B cell (primary cell): ENCODE results near the gene CD180. TPM values are rescaled to one million over a fixed set of nuclear protein-coding genes. Genes with fewer than 3 reads are reported as not detected.

Source experiments
- ATAC-seq: fragments of 200-7000 bp; cut with Tn5 transposase; one replicate; pipeline ENCODE4 v1.10.0; 2021; ENCODE audit warnings: low read depth, mild to moderate bottlenecking, moderate number of reproducible peaks, moderate library complexity
- CTCF ChIA-PET: fragments of 350-600 bp; sonication (Branson Sonifier 250); formaldehyde crosslinking; loops from one replicate; lab custom pipeline; 2021; ENCODE audit warnings: antibody characterized with exemption, inconsistent platforms; lab: Charles Lee
- POLR2A ChIA-PET: fragments of 350-600 bp; sonication (Branson Sonifier 250); formaldehyde crosslinking; loops from one replicate; lab custom pipeline; 2021; ENCODE audit warnings: antibody characterized with exemption; lab: Charles Lee
- DNase-seq: peaks from one replicate; pipeline ENCODE4 v3.0.0; 2013
- H2AFZ ChIP-seq: 2 replicates; pipeline ENCODE4 v1.6.1; 2012; ENCODE audit warnings: mild to moderate bottlenecking, low read depth, low read length; ENCODE audit not compliant: insufficient read depth, poor library complexity, severe bottlenecking
- H3K27ac ChIP-seq, 2 donors: 1 replicate in 1 of 2; 2 replicates in 1 of 2; pipeline ENCODE4 v1.5.1; 2012 to 2013; ENCODE audit warnings: low read length in 2 of 2, mild to moderate bottlenecking in 2 of 2, moderate library complexity in 1 of 2
- H3K27me3 ChIP-seq, 4 experiments: fragments of 200-600 bp in 1 of 4; sonication (generic) in 1 of 4; replicated peaks in 1 of 4; 1 replicate in 2 of 4; 2 replicates in 2 of 4; pipeline versions ENCODE4 v1.6.1 to v1.7.0; 2013 to 2016; ENCODE audit warnings: low read length in 3 of 4, mild to moderate bottlenecking in 2 of 4, mixed read lengths in 1 of 4, moderate library complexity in 1 of 4; ENCODE audit not compliant: insufficient read depth in 4 of 4, control insufficient read depth in 3 of 4; ENCODE audit errors: control extremely low read depth in 1 of 4
- H3K36me3 ChIP-seq, 2 experiments: replicated peaks in 1 of 2; 1 replicate in 1 of 2; 2 replicates in 1 of 2; pipeline versions ENCODE4 v1.6.1 to v1.7.1; 2013; ENCODE audit warnings: low read length in 1 of 2; ENCODE audit not compliant: insufficient read depth in 2 of 2, control insufficient read depth in 1 of 2; ENCODE audit errors: control extremely low read depth in 1 of 2, extremely low read depth in 1 of 2
- H3K4me1 ChIP-seq, 2 donors: fragments of 200-600 bp in 1 of 2; sonication (generic) in 1 of 2; 1 replicate in 1 of 2; 2 replicates in 1 of 2; pipeline versions ENCODE4 v1.5.1 to v1.6.1; 2013 to 2017; ENCODE audit warnings: low read length in 2 of 2; ENCODE audit not compliant: control insufficient read depth in 2 of 2, insufficient read depth in 2 of 2
- H3K4me2 ChIP-seq: replicated peaks from 2 replicates; pipeline ENCODE3; 2012; ENCODE audit warnings: mild to moderate bottlenecking, low read depth, low read length; ENCODE audit not compliant: poor library complexity, severe bottlenecking
- H3K4me3 ChIP-seq, 5 experiments: fragments of 200-600 bp in 1 of 5; sonication (generic) in 1 of 5; 1 replicate in 3 of 5; 2 replicates in 2 of 5; pipeline versions ENCODE4 v1.5.1 to v1.7.0; 2011 to 2016; ENCODE audit warnings: low read length in 4 of 5, mild to moderate bottlenecking in 4 of 5, low read depth in 2 of 5, control low read depth in 1 of 5, moderate library complexity in 1 of 5; ENCODE audit not compliant: insufficient read depth in 1 of 5; ENCODE audit errors: control extremely low read depth in 1 of 5, extremely low read depth in 1 of 5
- H3K79me2 ChIP-seq: fragments of 200-600 bp; sonication (generic); one replicate; pipeline ENCODE4 v1.6.0; 2016; ENCODE audit warnings: low read length; ENCODE audit not compliant: control insufficient read depth, insufficient read depth
- H3K9ac ChIP-seq: fragments of 200-600 bp; sonication (generic); 2 replicates; pipeline ENCODE4 v1.6.1; 2017; ENCODE audit warnings: mild to moderate bottlenecking, low read length, moderate library complexity
- H3K9me3 ChIP-seq, 3 donors: one replicate each; pipeline versions ENCODE4 v1.6.1 to v1.7.1; 2013; ENCODE audit warnings: low read length in 2 of 3; ENCODE audit not compliant: control insufficient read depth in 2 of 3, insufficient read depth in 1 of 3; ENCODE audit errors: control extremely low read depth in 1 of 3
- H4K20me1 ChIP-seq: 2 replicates; pipeline ENCODE4 v1.6.0; 2012; ENCODE audit warnings: mild to moderate bottlenecking, low read length; ENCODE audit not compliant: insufficient read depth, control insufficient read depth, poor library complexity, severe bottlenecking
- H3K27ac Mint-ChIP-seq: one replicate; pipeline ENCODE4 v1.8.0; 2021; ENCODE audit warnings: mixed read lengths
- H3K27me3 Mint-ChIP-seq: one replicate; pipeline ENCODE4 v1.8.0; 2021; ENCODE audit warnings: mixed read lengths
- H3K4me1 Mint-ChIP-seq: one replicate; pipeline ENCODE4 v1.8.0; 2021; ENCODE audit warnings: mixed read lengths
- H3K4me3 Mint-ChIP-seq: one replicate; pipeline ENCODE4 v1.8.0; 2021; ENCODE audit warnings: mixed read lengths
- H3K9me3 Mint-ChIP-seq: one replicate; pipeline ENCODE4 v1.8.0; 2022; ENCODE audit warnings: mixed read lengths; ENCODE audit not compliant: insufficient read depth
- EZH2 ChIP-seq: IDR thresholded peaks from 2 replicates; pipeline ENCODE4 v1.6.1; 2012; ENCODE audit warnings: borderline replicate concordance, low read depth, mild to moderate bottlenecking, moderate library complexity, low read length; ENCODE audit not compliant: insufficient read depth, poor library complexity, severe bottlenecking
- WGBS: methylation state at CpG from one replicate; pipeline ENCODE4 v1.1.5; 2013; ENCODE audit warnings: missing lambda C conversion rate; ENCODE audit not compliant: insufficient coverage; 5-methylcytosine and 5-hydroxymethylcytosine counted together
- intact Hi-C: fragments of 100-400 bp; cut with micrococcal nuclease; formaldehyde crosslinking; loops from one replicate; pipeline ENCODE4 v1.10.0; 2022
- polyA plus RNA-seq: library from polyadenylated mRNA; depleted of rRNA; stranded (reverse); fragments of >200 nt; gene quantifications from 2 replicates; pipeline ENCODE4 v1.2.3, GENCODE V29; 2012
- total RNA-seq, 2 donors: library from RNA; stranded (reverse); fragments of 120-200 nt in 1 of 2; gene quantifications; 1 replicate in 1 of 2; 2 replicates in 1 of 2; pipeline versions ENCODE4 v1.2.3 to v1.2.4, GENCODE V29; 2013 to 2022
- TF ChIP-seq, protein P1 (sequence below): fragments of 200-600 bp; IDR thresholded peaks from one replicate; pipeline ENCODE4 v1.8.0; 2022; ENCODE audit warnings: antibody characterized with exemption, mild to moderate bottlenecking

The CD180 gene
- total and polyA plus RNA-seq, 2 donors (not counting 1 experiment from before 2014, with no cell fraction given): 16.1 to 16.4 TPM

DNA sequence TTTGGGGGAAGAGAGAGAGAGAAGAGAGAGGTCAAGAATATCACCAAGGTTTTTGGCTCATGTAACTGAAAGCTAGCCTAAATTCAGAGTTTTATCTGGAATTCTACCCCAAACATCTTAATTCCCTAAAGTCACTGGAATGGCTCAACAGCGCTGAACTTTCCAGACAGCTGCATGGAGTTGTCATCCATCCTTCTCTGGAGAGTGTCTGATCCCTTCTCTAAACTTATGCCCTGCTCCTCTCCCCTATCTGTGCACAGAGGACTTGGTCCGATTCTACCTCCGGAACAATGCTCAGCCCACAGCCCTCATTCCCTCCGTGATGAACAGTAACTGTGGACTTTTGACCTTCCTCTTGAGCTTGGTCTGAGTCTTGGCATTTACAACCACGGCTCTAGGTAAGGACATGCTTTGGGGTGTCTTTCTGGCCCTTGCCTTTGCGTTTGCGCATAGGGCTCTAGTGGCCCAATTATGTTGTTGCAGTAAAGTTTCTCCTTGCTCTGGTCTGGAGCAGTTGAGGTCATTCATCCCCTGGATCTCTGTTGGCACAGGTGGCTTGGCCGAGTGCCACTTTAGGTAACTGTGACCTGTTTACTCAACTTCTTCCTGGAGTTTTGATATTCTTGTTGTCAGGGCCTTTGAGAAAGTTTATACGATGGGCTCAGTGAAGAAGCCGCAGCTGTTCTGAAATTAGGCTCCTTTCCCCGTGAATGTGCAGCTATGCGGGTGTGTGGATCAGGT is 18.3 kb upstream of the CD180 start:
- no peaks in the 10 kb centered on the region for H3K9me3 ChIP-seq
- peak overlapping the region; percentile 92 to 98 for H3K27ac ChIP-seq
- H3K4me2 ChIP-seq: peak overlapping the region; percentile 68
- ATAC-seq (no peak), DNase-seq (no peak)
- H3K36me3 ChIP-seq: no peaks in the 10 kb centered on the region
- intact Hi-C loops: loop anchor here (1.0 to 10.0 kb wide), 3 partner anchors 8 to 1490 kb away; partner anchors contain the start of genes NLN, PIK3R1 and SGTB
- no peaks in the 10 kb centered on the region for H4K20me1 ChIP-seq
- TF ChIP-seq, protein P1, sequence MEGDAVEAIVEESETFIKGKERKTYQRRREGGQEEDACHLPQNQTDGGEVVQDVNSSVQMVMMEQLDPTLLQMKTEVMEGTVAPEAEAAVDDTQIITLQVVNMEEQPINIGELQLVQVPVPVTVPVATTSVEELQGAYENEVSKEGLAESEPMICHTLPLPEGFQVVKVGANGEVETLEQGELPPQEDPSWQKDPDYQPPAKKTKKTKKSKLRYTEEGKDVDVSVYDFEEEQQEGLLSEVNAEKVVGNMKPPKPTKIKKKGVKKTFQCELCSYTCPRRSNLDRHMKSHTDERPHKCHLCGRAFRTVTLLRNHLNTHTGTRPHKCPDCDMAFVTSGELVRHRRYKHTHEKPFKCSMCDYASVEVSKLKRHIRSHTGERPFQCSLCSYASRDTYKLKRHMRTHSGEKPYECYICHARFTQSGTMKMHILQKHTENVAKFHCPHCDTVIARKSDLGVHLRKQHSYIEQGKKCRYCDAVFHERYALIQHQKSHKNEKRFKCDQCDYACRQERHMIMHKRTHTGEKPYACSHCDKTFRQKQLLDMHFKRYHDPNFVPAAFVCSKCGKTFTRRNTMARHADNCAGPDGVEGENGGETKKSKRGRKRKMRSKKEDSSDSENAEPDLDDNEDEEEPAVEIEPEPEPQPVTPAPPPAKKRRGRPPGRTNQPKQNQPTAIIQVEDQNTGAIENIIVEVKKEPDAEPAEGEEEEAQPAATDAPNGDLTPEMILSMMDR: no peak
- TF ChIP-seq EZH2: no peak
- ChIA-PET CTCF (interaction anchor here (0.6 to 3.4 kb wide), 12 partner anchors 8 to 1036 kb away, joined by 3 to 39 read pairs (median 6); no protein-coding TSS in a partner anchor), POLR2A (interaction anchor here (0.9 to 1.9 kb wide), 4 partner anchors 8 to 47 kb away, joined by 3 to 7 read pairs (median 4); no protein-coding TSS in a partner anchor)
- peak overlapping the region; percentile 100 for H3K27ac Mint-ChIP-seq
- no peaks in the 10 kb centered on the region for H3K27me3 ChIP-seq
- no peaks in the 10 kb centered on the region for H3K9me3 Mint-ChIP-seq
- peaks cover 57% of the 10 kb centered on the region for H3K4me1 Mint-ChIP-seq
- H3K9ac ChIP-seq: peak overlapping the region; percentile 14
- H3K4me1 ChIP-seq: peaks cover 33 to 38% of the 10 kb centered on the region in 2 donors
- H3K4me3 Mint-ChIP-seq: peak overlapping the region; percentile 85
- peak overlapping the region; percentile 69 for H2AFZ ChIP-seq
- no peak overlapping the region for H3K4me3 ChIP-seq
- H3K27me3 Mint-ChIP-seq: no peaks in the 10 kb centered on the region
- peaks cover 30% of the 10 kb centered on the region for H3K79me2 ChIP-seq
- 95% methylated on average over 9 of the region's 12 CpGs for WGBS

DNA sequence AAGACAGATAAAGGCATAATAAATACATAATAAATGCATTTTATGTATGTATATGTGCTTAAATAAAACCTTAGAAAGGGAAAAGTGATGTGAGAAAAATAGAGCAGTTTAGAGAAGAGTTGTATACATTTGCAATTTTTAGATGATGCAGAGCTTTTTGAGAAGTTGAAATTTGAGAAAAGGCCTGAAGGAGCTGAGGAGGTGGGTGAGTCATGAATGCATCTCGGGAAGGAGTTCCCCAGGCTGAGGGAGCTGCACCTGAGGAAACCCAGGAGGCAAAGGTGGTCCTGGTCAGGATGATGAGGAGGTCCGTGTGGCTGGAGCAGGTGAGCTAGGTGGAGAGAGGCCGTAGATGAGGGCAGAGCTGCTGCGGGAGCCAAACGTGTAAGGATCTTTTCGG is 17.4 kb upstream of the CD180 start:
- Histone ChIP-seq H3K36me3 (no peaks in the 10 kb centered on the region), H3K9ac (no peak overlapping the region), H3K9me3 (no peaks in the 10 kb centered on the region), H3K4me2 (no peak overlapping the region), H3K4me1 (peaks cover 39 to 45% of the 10 kb centered on the region in 2 donors), H3K79me2 (peaks cover 38% of the 10 kb centered on the region), H3K27ac (no peak overlapping the region), H2AFZ (no peak overlapping the region), H3K4me3 (no peak overlapping the region), H4K20me1 (no peaks in the 10 kb centered on the region), H3K27me3 (no peaks in the 10 kb centered on the region)
- Mint-ChIP-seq H3K4me3 (no peak overlapping the region), H3K27me3 (no peaks in the 10 kb centered on the region), H3K27ac (peak overlapping the region; percentile 100), H3K4me1 (peaks cover 60% of the 10 kb centered on the region), H3K9me3 (no peaks in the 10 kb centered on the region)
- 96% methylated on average over 6 of the region's 6 CpGs for WGBS
- CTCF ChIA-PET: interaction anchor here (0.6 to 3.4 kb wide), 7 partner anchors 12 to 1039 kb away, joined by 3 to 39 read pairs (median 9); no protein-coding TSS in a partner anchor
- ATAC-seq: no peak
- DNase-seq: no peak
- intact Hi-C loops: loop anchor here (10.0 kb wide), 1 partner anchor 1489 kb away; the partner anchor contains the start of genes NLN and SGTB
- POLR2A ChIA-PET: interaction anchor here (0.7 to 1.0 kb wide), 4 partner anchors 8 to 52 kb away, joined by 3 read pairs; no protein-coding TSS in a partner anchor
- TF ChIP-seq EZH2: no peak
- TF ChIP-seq, protein P1: no peak
